Astrocyte (in vitro differentiated cells and primary cell): ENCODE results near the gene PPP1R26. TPM values are rescaled to one million over a fixed set of nuclear protein-coding genes. Genes with fewer than 3 reads are reported as not detected.

Source experiments
- DNase-seq: peaks from one replicate; pipeline ENCODE4 v3.0.0-alpha.2; 2010; ENCODE audit warnings: low read depth
- FAIRE-seq: peaks from 2 replicates; lab custom pipeline; 2011; peaks lifted over from hg19 to GRCh38; lab: Jason Lieb, UNC
- H2AFZ ChIP-seq: 2 replicates; pipeline ENCODE4 v1.6.0; 2012; ENCODE audit warnings: low read depth, low read length, inconsistent platforms
- H3K27ac ChIP-seq: 2 replicates; pipeline ENCODE4 v1.5.1; 2011; ENCODE audit warnings: low read depth, low read length, inconsistent platforms
- H3K27me3 ChIP-seq: 2 replicates; pipeline ENCODE4 v1.6.0; 2011; ENCODE audit warnings: low read length, inconsistent platforms; ENCODE audit not compliant: insufficient read depth
- H3K36me3 ChIP-seq: 2 replicates; pipeline ENCODE4 v1.5.1; 2011; ENCODE audit warnings: low read length, inconsistent platforms; ENCODE audit not compliant: insufficient read depth
- H3K4me1 ChIP-seq: 2 replicates; pipeline ENCODE4 v1.5.1; 2011; ENCODE audit warnings: low read length, inconsistent platforms; ENCODE audit not compliant: insufficient read depth
- H3K4me2 ChIP-seq: 2 replicates; pipeline ENCODE4 v1.6.0; 2012; ENCODE audit warnings: low read length, inconsistent platforms
- H3K4me3 ChIP-seq: 2 replicates; pipeline ENCODE4 v1.5.1; 2011; ENCODE audit warnings: low read depth, mild to moderate bottlenecking, low read length, inconsistent platforms; ENCODE audit not compliant: insufficient read depth
- H3K79me2 ChIP-seq: 2 replicates; pipeline ENCODE4 v1.6.0; 2012; ENCODE audit warnings: mild to moderate bottlenecking, low read length, inconsistent platforms; ENCODE audit not compliant: insufficient read depth
- H3K9ac ChIP-seq: 2 replicates; pipeline ENCODE4 v1.6.0; 2012; ENCODE audit warnings: mild to moderate bottlenecking, low read length, inconsistent platforms
- H3K9me3 ChIP-seq: 2 replicates; pipeline ENCODE4 v1.5.1; 2012; ENCODE audit warnings: low read depth, mild to moderate bottlenecking, low read length, inconsistent platforms; ENCODE audit not compliant: insufficient read depth
- H4K20me1 ChIP-seq: 2 replicates; pipeline ENCODE4 v1.6.0; 2012; ENCODE audit warnings: low read length, inconsistent platforms; ENCODE audit not compliant: insufficient read depth
- H3K27ac Mint-ChIP-seq: one replicate; pipeline ENCODE4 v1.8.0; 2021; ENCODE audit warnings: mild to moderate bottlenecking, mixed read lengths; ENCODE audit not compliant: unreplicated experiment
- H3K27me3 Mint-ChIP-seq: one replicate; pipeline ENCODE4 v1.8.0; 2021; ENCODE audit warnings: low read depth, mixed read lengths; ENCODE audit not compliant: unreplicated experiment
- H3K36me3 Mint-ChIP-seq: one replicate; pipeline ENCODE4 v1.8.0; 2021; ENCODE audit warnings: low read depth, mixed read lengths; ENCODE audit not compliant: unreplicated experiment
- H3K4me1 Mint-ChIP-seq: one replicate; pipeline ENCODE4 v1.8.0; 2021; ENCODE audit warnings: low read depth, mixed read lengths; ENCODE audit not compliant: unreplicated experiment
- H3K4me3 Mint-ChIP-seq: one replicate; pipeline ENCODE4 v1.8.0; 2021; ENCODE audit warnings: mild to moderate bottlenecking, moderate library complexity, mixed read lengths; ENCODE audit not compliant: unreplicated experiment
- H3K9me3 Mint-ChIP-seq: one replicate; pipeline ENCODE4 v1.8.0; 2021; ENCODE audit warnings: mild to moderate bottlenecking, mixed read lengths; ENCODE audit not compliant: unreplicated experiment
- EZH2 ChIP-seq: IDR thresholded peaks from 2 replicates; pipeline ENCODE4 v1.6.1; 2012; ENCODE audit warnings: mild to moderate bottlenecking, low read length, inconsistent platforms; ENCODE audit not compliant: insufficient read depth
- total RNA-seq: library from RNA; stranded (reverse); gene quantifications from 2 replicates; pipeline ENCODE4 v1.2.1, GENCODE V29; 2021
- TF ChIP-seq, protein P1 (sequence below): IDR thresholded peaks from 2 replicates; pipeline ENCODE4 v1.5.1; 2011; ENCODE audit warnings: low read depth, mild to moderate bottlenecking, inconsistent platforms, low read length, moderate library complexity; ENCODE audit not compliant: insufficient read depth

The PPP1R26 gene
- total RNA-seq, 1 donor from 2014 or later = 10.6 TPM

DNA sequence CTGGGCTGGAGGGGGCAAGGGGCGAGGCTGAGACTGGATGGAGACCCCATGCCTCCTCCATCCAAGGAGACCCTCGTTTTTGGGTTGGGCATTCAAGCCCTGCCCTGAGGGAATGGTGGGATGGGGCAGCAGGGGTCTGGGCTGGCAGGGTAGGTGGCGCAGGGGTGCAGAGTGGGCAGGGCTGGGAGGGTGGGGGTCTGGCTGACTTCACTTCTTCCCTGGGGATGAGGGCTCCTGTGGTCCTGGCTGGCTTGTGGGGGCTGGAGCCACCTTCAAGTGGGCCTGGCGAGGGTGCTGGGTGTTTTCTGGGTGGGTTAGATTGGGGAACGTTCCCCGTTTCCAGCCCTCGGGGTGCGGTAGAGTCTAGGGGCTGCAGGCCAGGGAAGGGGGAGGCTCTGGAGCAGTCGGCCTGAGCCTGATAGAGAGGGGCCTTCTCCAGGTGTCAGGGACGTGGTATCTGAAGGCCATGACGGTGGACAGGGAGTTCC lies 42.1 kb downstream of the PPP1R26 start:
- no peaks in the 10 kb centered on the region for H3K36me3 ChIP-seq

DNA sequence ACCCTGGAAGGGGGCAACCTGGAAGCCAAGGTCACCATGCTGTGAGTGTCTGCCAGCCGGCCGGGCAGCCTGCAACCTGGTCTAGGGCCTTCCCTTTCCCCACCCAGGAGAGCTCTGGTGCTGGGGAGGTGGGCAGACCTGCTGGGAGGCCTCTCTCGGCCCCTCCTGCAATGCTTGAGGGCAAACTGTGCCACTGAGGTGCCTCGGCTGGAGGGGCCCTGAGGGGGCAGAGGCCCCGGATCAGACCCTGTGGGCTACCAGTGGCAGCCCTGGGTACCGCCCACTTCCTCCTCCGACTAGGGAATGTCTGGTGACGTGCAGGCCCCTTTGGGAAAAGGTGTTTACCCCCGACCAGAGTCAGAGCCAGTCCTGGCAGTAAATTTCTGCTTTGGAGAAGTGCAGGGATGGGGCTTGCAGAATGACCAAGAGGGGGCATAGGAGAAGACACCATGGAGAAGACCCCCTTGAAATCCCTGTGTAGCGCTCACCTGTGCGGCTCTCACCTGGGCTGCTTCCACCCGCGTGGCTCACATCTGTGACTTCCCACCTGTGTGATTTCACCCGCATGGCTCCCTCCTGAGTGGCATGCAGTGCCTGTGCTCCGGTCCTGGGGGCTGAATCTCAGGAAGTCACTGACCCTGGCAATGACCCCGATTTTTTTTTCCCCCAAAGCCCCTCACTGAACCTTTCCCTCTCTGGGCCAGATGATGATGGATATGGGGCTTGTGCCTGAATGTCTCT lies 42.7 kb downstream of the PPP1R26 start:
- H3K9me3 Mint-ChIP-seq = no peaks in the 10 kb centered on the region
- FAIRE-seq = no peak
- peaks cover 7% of the 10 kb centered on the region for H3K4me1 Mint-ChIP-seq
- TF ChIP-seq, protein P1, sequence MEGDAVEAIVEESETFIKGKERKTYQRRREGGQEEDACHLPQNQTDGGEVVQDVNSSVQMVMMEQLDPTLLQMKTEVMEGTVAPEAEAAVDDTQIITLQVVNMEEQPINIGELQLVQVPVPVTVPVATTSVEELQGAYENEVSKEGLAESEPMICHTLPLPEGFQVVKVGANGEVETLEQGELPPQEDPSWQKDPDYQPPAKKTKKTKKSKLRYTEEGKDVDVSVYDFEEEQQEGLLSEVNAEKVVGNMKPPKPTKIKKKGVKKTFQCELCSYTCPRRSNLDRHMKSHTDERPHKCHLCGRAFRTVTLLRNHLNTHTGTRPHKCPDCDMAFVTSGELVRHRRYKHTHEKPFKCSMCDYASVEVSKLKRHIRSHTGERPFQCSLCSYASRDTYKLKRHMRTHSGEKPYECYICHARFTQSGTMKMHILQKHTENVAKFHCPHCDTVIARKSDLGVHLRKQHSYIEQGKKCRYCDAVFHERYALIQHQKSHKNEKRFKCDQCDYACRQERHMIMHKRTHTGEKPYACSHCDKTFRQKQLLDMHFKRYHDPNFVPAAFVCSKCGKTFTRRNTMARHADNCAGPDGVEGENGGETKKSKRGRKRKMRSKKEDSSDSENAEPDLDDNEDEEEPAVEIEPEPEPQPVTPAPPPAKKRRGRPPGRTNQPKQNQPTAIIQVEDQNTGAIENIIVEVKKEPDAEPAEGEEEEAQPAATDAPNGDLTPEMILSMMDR = no peak
- TF ChIP-seq EZH2 = no peak
- H3K4me1 ChIP-seq = no peaks in the 10 kb centered on the region
- peaks cover 11% of the 10 kb centered on the region for H3K27me3 Mint-ChIP-seq
- H3K27ac Mint-ChIP-seq = no peak overlapping the region
- no peak overlapping the region for H3K4me3 ChIP-seq
- no peak for DNase-seq
- H3K36me3 ChIP-seq = no peaks in the 10 kb centered on the region
- H3K4me2 ChIP-seq = no peak overlapping the region
- H3K79me2 ChIP-seq = no peaks in the 10 kb centered on the region
- H3K9ac ChIP-seq = no peak overlapping the region
- no peaks in the 10 kb centered on the region for H3K9me3 ChIP-seq
- H3K4me3 Mint-ChIP-seq = no peak overlapping the region
- H3K27ac ChIP-seq = no peak overlapping the region
- H2AFZ ChIP-seq = no peak overlapping the region
- no peaks in the 10 kb centered on the region for H3K36me3 Mint-ChIP-seq
- peaks cover 3% of the 10 kb centered on the region for H3K27me3 ChIP-seq
- no peaks in the 10 kb centered on the region for H4K20me1 ChIP-seq

More for the DNA sequence above, 42.1 kb downstream of the PPP1R26 start:
- Mint-ChIP-seq H3K27me3 (peaks cover 11% of the 10 kb centered on the region), H3K36me3 (no peaks in the 10 kb centered on the region), H3K4me3 (no peak overlapping the region), H3K27ac (no peak overlapping the region), H3K9me3 (no peaks in the 10 kb centered on the region), H3K4me1 (peaks cover 7% of the 10 kb centered on the region)
- Histone ChIP-seq H4K20me1 (no peaks in the 10 kb centered on the region), H3K9me3 (no peaks in the 10 kb centered on the region), H3K27ac (no peak overlapping the region), H3K79me2 (no peaks in the 10 kb centered on the region), H3K4me3 (no peak overlapping the region), H3K4me2 (no peak overlapping the region), H3K4me1 (no peaks in the 10 kb centered on the region), H2AFZ (no peak overlapping the region), H3K9ac (no peak overlapping the region), H3K27me3 (peaks cover 3% of the 10 kb centered on the region)
- DNase-seq (no peak), FAIRE-seq (no peak)
- TF ChIP-seq, protein P1 = no peak
- no peak for TF ChIP-seq EZH2

DNA sequence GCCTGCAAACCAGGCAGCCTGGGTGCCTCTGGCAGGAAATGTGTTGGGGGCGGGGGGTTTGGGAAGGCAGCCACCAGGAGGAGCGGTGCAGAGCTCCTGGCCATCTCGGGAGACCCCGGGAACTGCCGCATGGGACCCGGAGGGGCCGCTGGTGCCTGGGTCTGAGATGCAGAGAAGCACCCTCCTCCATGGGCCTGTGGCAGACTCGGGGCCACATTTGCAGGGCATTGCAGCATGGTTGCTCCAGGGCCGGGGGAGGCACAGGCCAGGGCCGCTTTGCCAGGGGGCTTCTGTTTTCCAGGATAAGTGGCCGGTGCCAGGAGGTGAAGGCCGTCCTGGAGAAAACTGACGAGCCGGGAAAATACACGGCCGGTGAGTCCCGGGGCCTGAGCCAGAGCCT lies 43.3 kb downstream of the PPP1R26 start:
- DNase-seq (no peak), FAIRE-seq (no peak)
- no peak overlapping the region for H3K27ac Mint-ChIP-seq

More for the DNA sequence above, 43.3 kb downstream of the PPP1R26 start:
- no peaks in the 10 kb centered on the region for H4K20me1 ChIP-seq
- Mint-ChIP-seq H3K9me3 (no peaks in the 10 kb centered on the region), H3K27me3 (peaks cover 9% of the 10 kb centered on the region), H3K4me3 (no peak overlapping the region), H3K36me3 (no peaks in the 10 kb centered on the region), H3K4me1 (peaks cover 7% of the 10 kb centered on the region)
- H3K4me1 ChIP-seq = no peaks in the 10 kb centered on the region
- H3K27me3 ChIP-seq = peaks cover 3% of the 10 kb centered on the region
- no peak overlapping the region for H3K9ac ChIP-seq
- no peaks in the 10 kb centered on the region for H3K79me2 ChIP-seq
- no peaks in the 10 kb centered on the region for H3K36me3 ChIP-seq
- TF ChIP-seq, protein P1 = no peak
- H3K27ac ChIP-seq = no peak overlapping the region
- H3K4me2 ChIP-seq = no peak overlapping the region
- no peak overlapping the region for H3K4me3 ChIP-seq
- no peaks in the 10 kb centered on the region for H3K9me3 ChIP-seq
- no peak overlapping the region for H2AFZ ChIP-seq
